Measurements from ENCODE around the gene NUDT11. TPM values are rescaled to one million over a fixed set of nuclear protein-coding genes. Genes with fewer than 3 reads are reported as not detected.

Gene NUDT11
- total RNA-seq, 1 donor from 2014 or later = 6.1 TPM

DNA sequence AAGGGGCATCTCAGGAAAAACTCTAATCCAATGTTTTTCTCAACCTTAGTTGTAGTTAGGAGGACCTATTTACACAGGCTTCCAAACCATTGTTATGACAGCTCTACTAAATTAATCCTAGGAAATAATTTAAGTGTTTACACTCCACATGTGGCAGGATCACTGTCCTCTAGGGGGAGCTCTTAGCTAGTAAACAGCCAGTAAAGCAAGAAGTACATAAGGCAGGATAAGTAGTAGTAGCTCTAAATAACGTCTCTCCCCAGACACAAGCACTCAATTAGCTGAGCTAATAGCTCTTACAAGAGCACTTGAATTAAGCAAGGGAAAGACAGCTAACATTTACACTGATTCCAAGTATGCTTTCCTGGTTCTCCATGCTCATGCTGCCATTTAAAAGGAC lies 37.3 kb downstream of the NUDT11 start:
- H3K36me3 Mint-ChIP-seq (ENCODE audit: low read depth) = no peaks in the 10 kb centered on the region
- no peaks in the 10 kb centered on the region for H3K27me3 Mint-ChIP-seq (ENCODE audit: low read depth)
- no peaks in the 10 kb centered on the region for H3K9me3 Mint-ChIP-seq
- DNase-seq (ENCODE audit: low spot score) = no peak
- intact Hi-C loops (cut with micrococcal nuclease) = no loop called here
- no peak overlapping the region for H3K4me3 Mint-ChIP-seq (ENCODE audit: low read depth)
- no peak overlapping the region for H3K27ac Mint-ChIP-seq
- H3K4me1 Mint-ChIP-seq (ENCODE audit: low read depth) = no peaks in the 10 kb centered on the region

DNA sequence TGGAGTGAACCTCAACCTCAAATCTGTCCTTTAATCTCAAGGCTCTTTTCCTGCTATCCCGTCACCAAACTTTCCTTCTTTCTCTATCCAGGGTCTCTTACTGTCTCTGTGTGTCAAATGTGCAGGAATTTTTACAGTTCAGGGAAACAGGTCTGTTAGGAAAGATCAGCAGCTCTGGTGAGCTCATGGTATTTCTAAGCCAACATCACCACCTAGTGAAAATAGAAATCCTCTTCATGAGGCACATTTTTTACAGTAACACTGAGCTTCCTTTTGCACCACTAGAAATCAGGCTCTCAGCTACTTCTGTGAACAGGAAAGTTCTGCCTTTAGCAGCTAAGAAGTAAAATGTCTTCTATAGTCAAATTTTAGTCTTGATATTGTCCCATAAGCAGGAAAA lies 39.6 kb downstream of the NUDT11 start:
- no peak overlapping the region for H3K27ac Mint-ChIP-seq
- H3K9me3 Mint-ChIP-seq = no peaks in the 10 kb centered on the region
- no peaks in the 10 kb centered on the region for H3K4me1 Mint-ChIP-seq (ENCODE audit: low read depth)
- H3K4me3 Mint-ChIP-seq (ENCODE audit: low read depth) = no peak overlapping the region
- no peaks in the 10 kb centered on the region for H3K27me3 Mint-ChIP-seq (ENCODE audit: low read depth)
- no peak for DNase-seq (ENCODE audit: low spot score)
- H3K36me3 Mint-ChIP-seq (ENCODE audit: low read depth) = no peaks in the 10 kb centered on the region
- intact Hi-C loops (cut with micrococcal nuclease) = no loop called here

DNA sequence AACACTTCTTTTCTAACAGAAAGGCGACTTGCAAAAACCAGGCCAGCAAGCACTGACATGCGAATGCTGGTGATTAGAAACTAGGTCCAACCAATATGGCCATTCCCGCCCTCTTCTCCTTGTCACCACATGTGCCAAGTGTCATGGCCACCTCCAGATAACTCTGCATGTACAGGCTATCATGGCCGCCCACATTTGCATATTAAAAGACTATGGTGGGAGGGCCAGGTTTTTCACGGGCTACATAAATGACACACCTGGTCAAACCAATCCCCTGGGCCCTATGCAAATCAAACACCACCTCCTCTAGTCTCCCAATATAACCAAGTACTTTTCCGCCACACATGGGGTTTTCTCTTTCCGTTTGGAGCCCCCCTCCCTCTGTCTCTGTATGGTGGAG lies 40.1 kb downstream of the NUDT11 start:
- no peaks in the 10 kb centered on the region for H3K9me3 Mint-ChIP-seq
- H3K36me3 Mint-ChIP-seq (ENCODE audit: low read depth) = no peaks in the 10 kb centered on the region
- no peak overlapping the region for H3K27ac Mint-ChIP-seq
- intact Hi-C loops (cut with micrococcal nuclease) = no loop called here
- DNase-seq (ENCODE audit: low spot score) = no peak
- H3K4me1 Mint-ChIP-seq (ENCODE audit: low read depth) = no peaks in the 10 kb centered on the region
- H3K27me3 Mint-ChIP-seq (ENCODE audit: low read depth) = no peaks in the 10 kb centered on the region
- H3K4me3 Mint-ChIP-seq (ENCODE audit: low read depth) = no peak overlapping the region

DNA sequence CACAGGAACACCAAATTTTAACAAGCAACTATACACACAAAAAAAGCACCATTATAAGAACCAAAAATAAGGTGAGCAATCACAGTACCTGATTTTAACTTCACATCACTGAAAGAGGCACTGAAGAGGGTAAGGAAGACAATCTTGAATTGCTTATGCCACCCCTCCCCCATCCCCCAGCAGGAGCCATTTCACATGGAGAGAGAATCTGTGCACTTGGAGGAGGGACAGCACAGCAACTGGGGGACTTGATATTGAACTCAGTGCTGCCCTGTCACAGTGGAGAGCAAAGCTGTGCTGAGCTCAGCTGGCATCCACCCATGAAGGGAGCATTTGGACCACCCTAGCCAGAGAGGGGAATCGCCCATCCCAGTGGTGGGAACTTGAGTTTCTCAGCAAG lies 56.0 kb downstream of the NUDT11 start:
- DNase-seq (ENCODE audit: low spot score) = no peak
- no peaks in the 10 kb centered on the region for H3K9me3 Mint-ChIP-seq
- no peak overlapping the region for H3K27ac Mint-ChIP-seq
- no peaks in the 10 kb centered on the region for H3K4me1 Mint-ChIP-seq (ENCODE audit: low read depth)
- intact Hi-C loops (cut with micrococcal nuclease) = no loop called here
- H3K36me3 Mint-ChIP-seq (ENCODE audit: low read depth) = no peaks in the 10 kb centered on the region
- peaks cover 6% of the 10 kb centered on the region for H3K27me3 Mint-ChIP-seq (ENCODE audit: low read depth)
- no peak overlapping the region for H3K4me3 Mint-ChIP-seq (ENCODE audit: low read depth)

Other genes with a start within 250 kb of the NUDT11 start
- gene NUDT10, start 163.8 kb downstream of the NUDT11 start, total RNA-seq = 0.64 and 0.75 TPM in 2 replicates
- gene CENPVL3, start 122.3 kb upstream of the NUDT11 start, total RNA-seq = 0.27 and 0.34 TPM in 2 replicates
- not detected in 2 replicates for gene CENPVL2, start 186.2 kb upstream of the NUDT11 start, total RNA-seq
- gene CENPVL1, start 213.9 kb upstream of the NUDT11 start, total RNA-seq = not detected in 2 replicates
- gene GSPT2, start 246.8 kb upstream of the NUDT11 start, total RNA-seq = 11.4 and 12.1 TPM in 2 replicates

Data from activated T-helper 2 cell treated with anti-CD3 and anti-CD28 coated beads, Interferon-gamma antibody, Interleukin-2, Interleukin-4, amounts not matched to agents 10 μg/mL and 5 μg/mL and 100 μg/mL, durations not matched to agents 14 hours and 24 hours and 36 hours (primary cell).